Activated T-cell treated with anti-CD3 and anti-CD28 coated beads for 4 hours (primary cell): ENCODE measurements around the gene BTAF1.
"Not testable (repeated sequence)": the region's sequence is repeated elsewhere in the genome, so short reads cannot be mapped to it uniquely, and the experiment has no call there.

Source experiments
- DNase-seq: peaks from one replicate; pipeline ENCODE4 v3.0.0-alpha.2; 2020

BTAF1 gene

DNA sequence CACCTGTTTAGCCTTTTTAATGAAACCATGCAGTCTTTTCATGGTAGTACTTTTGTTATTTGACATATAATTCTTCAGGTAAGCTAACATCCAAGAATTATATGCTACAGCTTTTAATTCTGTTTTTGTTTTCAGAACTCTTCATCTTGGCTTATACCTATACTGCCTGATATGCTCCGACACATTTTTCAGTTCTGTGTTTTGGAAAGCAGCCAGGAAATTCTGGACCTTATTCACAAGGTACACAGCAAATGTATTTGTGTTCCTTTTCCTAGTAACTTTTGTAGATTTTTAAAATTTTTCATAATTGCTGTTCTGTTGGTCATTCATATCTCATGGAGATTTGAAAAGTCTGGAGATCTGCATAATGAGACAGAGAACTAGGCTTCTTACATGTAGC, 56.7 kb downstream of the BTAF1 start:
- no peak for DNase-seq

DNA sequence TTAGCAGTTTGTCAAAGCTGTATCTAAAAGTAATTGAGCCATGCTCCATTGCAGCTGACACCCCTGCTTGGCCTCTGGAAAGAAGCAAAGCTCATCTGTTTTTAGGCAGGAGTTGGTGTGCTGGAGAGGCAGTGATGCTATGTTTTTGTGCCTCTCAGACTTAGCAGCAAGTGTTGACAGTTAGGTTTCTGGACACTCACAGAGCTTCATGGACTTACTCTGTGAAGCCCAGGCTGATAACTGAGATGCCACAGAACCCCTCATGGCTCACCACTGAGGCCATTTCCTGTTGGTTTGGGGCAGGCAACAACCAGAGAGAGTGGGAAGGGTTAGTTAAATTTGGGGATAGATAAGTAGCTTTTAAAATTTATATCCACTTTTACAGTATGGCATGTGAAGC, 59.8 kb downstream of the BTAF1 start:
- no peak for DNase-seq

- no peak for DNase-seq
Measured at GRCh38 chr10:91987397-91988037, 63.9 kb downstream of the BTAF1 start.

DNA sequence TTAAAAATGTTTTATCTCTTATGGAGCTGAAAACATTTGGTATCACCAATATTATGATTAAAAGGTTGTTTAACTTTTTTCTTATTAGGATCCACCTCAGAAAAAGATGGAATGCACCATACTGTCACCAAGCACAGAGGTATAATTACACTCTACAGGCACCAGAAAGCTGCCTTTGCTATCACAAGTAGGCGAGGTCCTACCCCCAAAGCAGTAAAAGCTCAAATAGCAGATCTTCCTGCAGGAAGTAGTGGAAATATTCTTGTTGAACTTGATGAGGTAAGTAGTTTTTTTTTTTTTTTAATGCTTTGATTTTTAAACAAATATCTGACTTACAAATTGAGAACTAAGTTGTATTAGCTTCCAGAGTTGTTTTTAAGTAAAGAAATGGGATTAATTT, 68.5 kb downstream of the BTAF1 start:
- DNase-seq, result no peak

- DNase-seq, result no peak
Measured at GRCh38 chr10:91996266-91996665, 72.7 kb downstream of the BTAF1 start.

DNA sequence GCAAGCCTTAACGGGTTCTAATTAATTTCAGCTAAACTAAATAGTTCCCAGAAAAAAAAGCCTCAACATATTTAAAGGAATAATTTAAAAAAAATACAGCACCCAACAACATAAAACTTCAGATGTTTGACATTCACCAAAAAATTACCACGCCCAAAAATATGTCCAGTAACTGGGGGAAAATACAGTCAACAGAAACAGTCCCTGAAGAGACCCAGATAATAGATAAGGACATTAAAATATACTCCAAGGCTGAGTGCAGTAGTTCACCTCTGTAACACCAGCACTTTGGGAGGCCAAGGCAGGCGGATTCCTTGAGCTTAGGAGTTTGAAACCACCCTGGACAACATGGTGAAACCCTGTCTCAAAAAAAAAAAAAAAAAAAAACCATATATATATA, 78.0 kb downstream of the BTAF1 start:
- DNase-seq, result no peak

GRCh38 chr10:92001995-92002394, 78.4 kb downstream of the BTAF1 start:
- DNase-seq, result no peak

- DNase-seq, result no peak
Measured at GRCh38 chr10:92003258-92003657, 79.7 kb downstream of the BTAF1 start.

DNA sequence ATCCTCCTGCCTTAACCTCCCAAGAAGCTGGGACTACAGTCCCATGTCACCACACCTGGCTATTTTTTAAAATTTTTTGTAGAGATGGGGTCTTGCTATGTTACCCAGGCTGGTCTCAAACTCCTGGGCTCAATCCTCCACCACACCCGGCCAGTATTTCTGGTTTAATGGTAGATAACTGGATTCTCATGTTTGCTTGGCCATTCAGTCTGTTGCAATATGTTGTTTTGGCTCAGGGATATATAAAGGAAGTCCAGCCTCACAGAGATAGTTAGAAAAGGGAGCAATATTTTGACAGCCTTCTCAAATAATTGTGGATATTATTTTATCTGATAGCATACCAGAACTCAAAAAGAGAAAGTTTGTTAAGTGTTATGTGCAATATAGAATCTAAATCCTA, 82.4 kb downstream of the BTAF1 start:
- no peak for DNase-seq

DNA sequence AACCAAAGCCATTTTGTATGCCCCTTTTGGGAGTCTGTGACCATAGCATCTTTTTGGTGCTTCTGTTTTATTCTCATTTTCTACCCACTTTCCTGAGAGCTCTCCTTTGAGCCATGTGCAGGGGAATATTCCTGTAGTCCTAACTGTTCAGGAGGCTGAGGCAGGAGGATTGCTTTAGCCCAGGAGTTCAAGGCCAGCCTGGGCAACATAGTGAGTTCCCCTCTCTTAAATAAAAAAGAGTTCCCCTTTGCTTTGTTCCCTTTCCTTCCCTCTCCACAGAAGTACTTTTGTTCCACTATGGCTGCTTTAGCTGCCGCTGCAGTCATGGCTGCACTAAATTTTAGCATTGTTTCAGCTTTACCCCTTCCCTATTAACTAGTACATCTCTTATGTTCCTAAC, 85.9 kb downstream of the BTAF1 start:
- no peak for DNase-seq

- no peak for DNase-seq
Measured at GRCh38 chr10:92010047-92010735, 86.6 kb downstream of the BTAF1 start.

DNA sequence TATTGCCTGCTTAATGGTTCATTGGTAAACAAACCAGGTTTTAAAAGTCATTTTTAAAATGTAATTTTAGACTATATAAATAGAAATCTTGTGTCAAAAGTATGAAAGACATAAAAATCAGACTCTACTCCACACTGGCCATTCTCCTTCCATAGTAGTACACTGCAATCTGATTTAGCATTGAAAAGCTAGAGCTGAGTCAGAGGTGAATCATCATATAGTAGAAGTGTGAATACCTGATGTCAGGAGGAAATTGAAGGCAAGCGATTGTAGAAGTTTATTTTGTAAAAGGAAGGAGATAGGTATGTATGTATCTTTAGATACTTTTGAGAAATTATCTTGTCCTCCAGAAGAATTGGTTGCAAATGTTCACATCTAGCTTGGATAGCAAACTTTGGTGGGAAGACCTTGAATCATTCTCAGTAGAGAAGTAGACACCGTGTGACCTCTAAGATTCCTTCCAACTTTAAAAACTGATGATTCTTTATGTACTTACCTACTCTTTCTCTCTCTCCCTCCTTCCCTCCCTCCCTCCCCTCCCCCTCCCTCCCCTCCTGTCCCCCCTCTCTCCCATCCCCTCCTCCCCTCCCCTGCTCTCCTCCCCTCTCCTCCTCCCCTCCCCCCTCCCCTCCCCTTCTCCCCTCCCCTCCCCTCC, 88.1 kb downstream of the BTAF1 start:
- no peak for DNase-seq

DNA sequence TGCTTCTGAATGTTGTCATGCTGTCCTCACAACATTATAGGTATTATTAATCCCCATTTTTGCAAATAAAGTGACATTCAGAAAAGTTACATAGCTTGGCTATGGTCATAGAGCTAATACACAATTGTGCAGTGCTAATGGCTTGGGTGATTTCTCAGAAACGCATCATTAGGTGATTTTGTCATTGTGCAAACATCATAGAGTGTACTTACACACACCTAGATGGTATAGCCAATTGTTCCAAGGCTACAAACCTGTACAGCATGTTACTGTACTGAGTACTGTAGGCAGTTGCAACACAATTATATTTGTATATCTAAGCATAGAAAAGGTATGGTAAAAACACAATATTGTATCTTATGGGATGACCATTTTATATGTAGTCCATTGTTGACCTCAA, 91.0 kb downstream of the BTAF1 start:
- DNase-seq, result no peak

DNA sequence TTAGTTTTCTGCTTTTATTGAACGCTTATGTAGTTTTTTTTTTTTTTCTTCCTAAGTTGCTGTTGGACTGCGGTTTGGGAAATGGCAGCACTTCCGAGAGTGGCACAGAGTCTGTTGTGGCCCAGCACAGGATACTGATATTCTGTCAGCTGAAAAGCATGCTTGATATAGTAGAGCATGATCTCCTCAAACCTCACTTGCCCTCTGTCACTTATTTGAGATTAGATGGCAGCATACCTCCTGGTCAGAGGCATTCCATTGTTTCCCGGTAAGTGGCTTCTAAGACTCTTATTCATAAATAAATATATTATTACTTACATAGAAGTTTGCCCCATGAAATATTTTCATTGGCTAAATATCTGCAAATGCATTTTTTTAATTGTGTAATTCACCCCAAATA, 101.1 kb downstream of the BTAF1 start:
- DNase-seq, result no peak

GRCh38 chr10:92025340-92025739, 101.8 kb downstream of the BTAF1 start:
- not testable (repeated sequence) for DNase-seq

- DNase-seq, result no peak
Measured at GRCh38 chr10:92027141-92027540, 103.6 kb downstream of the BTAF1 start.

- DNase-seq, result no peak
Measured at GRCh38 chr10:92031580-92031979, 108.0 kb downstream of the BTAF1 start.

DNA sequence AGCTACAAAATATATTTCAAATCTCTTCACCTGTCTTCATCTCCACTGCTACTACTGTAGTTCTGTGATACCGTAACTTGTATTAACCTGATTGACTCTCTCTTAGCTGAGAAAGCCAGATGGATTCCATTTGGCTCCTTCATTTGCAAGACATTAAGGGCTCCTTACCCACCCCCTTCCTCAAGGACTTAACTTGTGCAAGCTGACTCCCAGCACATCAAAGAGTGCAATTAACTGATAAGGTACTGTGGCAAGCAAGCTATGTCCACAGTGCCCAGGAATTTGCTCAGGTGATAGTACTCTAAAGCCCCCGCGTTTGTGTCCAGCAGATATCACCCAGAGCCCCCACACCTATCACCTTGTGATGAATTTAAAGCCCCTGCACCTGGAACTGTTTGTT, 109.5 kb downstream of the BTAF1 start:
- not testable (repeated sequence) for DNase-seq

DNA sequence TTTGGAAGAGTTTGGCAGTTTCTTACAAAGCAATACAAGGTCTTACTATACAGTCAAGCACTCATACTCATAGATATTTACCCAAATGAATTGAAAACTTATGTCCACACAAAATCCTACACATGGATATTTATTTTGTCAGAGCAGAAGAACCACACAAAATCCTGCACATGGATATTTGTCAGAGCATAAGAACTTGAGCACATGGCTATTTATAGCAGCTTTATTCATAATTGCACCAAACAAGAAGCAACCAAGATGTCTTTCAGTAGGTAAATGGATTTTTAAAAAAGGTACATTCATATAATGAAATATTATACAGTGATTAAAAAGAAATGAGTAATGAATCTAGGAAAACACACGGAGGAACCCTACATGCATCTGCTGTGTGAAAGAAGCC, 115.4 kb downstream of the BTAF1 start:
- no peak for DNase-seq

- DNase-seq, result no peak
Measured at GRCh38 chr10:92042541-92042940, 119.0 kb downstream of the BTAF1 start.

DNA sequence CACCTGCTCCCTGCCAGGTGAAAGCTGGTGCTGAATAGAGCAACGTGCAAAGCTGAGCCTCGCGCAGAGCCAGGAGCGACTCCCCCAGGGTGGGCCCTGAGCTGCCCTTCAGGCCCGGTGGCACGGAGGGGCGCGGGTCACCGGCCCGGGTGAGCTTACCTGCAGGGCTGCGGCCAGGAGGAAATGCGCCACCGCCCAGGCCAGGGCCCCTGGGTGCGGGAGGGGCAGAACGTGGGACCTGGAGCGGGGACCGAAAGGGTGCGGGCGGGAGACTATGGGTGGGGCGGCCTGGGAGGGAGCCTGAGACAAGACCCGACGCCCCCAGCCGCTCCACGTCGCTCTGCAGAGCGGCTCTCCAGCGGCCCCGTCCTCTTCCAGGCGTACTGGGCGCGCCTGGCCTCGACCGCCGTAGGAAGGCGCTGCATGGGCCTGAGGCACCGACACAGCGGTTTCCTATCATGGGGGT, 122.1 kb downstream of the BTAF1 start:
- no peak for DNase-seq

DNA sequence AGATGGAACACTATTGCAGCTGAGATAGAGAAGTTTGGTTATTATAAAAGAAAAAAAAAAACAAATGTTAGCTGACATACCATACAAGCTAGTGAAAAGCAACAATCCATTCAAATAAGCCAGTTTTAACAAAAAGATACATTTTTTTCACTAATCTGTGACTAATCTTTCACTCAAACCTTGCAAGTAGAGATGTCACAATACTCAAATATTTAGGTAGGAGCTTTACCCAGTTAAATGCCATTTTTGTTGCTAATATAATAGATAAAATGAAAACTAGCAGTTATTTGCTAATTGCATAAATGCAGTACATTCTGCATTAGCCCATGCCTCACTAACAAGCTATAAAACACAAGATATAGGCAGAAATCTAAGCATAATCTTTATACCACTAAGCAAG, 123.6 kb downstream of the BTAF1 start:
- DNase-seq, result no peak

GRCh38 chr10:92052088-92052487, 128.5 kb downstream of the BTAF1 start:
- no peak for DNase-seq

- DNase-seq, result no peak
Measured at GRCh38 chr10:92052741-92053140, 129.2 kb downstream of the BTAF1 start.
